Activated CD4-positive, alpha-beta T cell treated with anti-CD3 and anti-CD28 coated beads for 24 hours (primary cell): ENCODE data around the gene FLNA.

Experiments
- DNase-seq, 2 donors: peaks; one replicate each; pipeline ENCODE4 v3.0.0-alpha.2; 2020; ENCODE audit warnings: low read depth in 2 of 2

Gene FLNA

GRCh38 chrX:154378059-154378798, 3.8 kb upstream of the FLNA start:
- no peak for DNase-seq

- no peak for DNase-seq
Measured at GRCh38 chrX:154376774-154377173, 2.3 kb upstream of the FLNA start.

DNA sequence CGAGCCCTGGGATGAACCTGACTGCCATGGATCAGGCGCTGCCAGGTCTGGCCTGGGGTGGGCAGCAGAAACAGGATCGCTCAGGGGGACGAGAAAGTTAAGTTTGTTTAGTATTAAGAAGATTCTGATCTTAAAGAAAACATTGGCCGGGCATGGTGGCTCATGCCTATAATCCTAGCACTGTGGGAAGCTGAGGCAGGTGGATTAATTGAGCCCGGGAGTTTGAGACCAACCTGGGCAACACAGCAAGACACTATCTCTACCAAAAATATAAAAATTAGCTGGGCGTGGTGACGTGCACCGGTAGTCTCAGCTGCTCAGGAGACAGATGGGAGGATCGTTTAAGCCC, 696 bp upstream of the FLNA start:
- DNase-seq, result no peak

DNA sequence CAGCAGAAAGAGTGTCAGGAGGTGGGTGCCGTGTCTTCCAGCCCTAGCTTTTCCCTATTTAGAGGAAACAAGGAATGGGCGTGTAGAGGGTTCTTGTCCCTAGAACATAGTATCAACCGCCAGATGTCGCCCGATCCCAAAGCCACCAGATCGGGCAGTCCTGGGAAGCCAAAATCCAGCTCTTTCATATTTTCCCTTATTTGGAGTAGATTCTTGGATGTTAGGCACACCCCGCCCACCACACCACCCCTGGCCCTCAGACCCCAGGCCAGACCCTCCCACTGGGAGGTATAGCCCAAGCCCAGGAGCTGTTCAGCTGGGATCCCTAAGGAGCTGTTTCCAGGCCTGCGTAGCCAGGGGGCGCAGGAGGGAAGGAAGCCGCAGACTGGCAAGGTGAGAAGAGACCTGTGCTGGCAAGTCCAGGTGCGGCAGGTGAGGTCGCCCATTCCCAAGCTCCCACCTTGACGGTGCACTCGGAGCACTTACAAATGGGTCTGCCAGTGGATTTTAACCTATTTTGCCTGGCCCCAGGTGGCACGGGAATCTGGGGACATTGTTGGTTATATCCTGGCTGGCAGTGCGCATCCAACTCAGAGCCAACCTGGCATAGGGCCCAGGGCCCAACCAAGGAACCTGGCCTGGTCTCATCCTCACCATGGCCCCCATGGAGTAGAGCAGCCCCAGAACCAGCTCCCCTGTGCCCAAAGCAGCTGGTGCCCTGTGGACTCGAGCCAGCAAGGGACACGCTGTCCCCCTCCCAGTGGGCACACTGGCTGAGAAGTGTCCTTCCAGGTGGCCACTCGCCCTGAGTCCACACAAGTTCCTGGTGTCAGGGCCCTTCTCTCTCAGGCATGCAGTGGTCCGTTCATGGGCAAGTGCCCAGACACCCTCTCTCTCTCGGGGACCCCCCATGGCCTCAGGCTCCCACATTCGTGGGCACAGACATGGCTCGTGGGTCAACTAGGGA, 811 bp downstream of the FLNA start:
- no peak for DNase-seq

- DNase-seq, result no peak
Measured at GRCh38 chrX:154372612-154373022, 1.8 kb downstream of the FLNA start.

GRCh38 chrX:154371789-154372300, 2.6 kb downstream of the FLNA start:
- no peak for DNase-seq

DNA sequence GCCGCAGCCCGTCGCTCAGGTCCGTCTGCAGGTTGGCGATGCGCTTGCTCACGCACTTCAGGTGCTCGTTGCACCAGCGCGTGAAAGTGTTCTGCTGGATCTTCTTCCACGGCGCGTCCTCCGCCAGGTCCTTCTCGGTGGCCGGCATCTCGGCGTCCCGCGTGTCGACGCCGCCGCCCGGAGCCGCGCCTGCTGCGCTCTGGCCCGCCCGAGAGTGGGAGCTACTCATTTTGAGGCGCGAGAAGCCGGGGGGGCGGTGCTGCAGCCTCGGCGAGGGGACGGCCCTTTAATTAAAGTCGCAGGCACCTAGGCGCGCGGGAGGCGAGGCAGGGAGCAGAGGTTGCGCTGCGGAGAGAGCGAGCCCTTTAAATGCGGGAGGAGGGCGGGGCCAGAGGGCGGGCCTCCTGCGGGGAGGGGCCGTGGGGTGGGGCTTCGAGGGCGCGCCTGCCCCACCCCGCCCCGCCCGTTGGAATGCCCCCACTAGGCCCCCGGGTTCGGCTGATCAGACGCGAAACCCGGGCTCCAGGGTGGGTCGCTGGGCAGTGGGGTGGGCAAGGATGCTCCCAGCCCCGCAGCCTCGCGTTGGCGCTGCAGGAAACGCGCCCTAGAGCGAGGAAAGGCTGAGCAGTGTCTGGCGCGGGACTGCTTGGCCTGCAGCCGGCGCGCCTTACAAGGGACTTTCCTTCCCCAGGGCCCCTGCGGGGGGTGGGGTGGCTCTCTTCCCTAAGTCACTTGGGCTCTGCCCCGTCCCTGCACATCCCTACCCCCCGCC, 3.2 kb downstream of the FLNA start:
- peak; percentile 85 to 87 for DNase-seq

GRCh38 chrX:154370300-154371016, 4.0 kb downstream of the FLNA start:
- DNase-seq, result no peak

GRCh38 chrX:154369449-154370299, 4.8 kb downstream of the FLNA start:
- peak in 1 of 2 donors; percentile 45 for DNase-seq

DNA sequence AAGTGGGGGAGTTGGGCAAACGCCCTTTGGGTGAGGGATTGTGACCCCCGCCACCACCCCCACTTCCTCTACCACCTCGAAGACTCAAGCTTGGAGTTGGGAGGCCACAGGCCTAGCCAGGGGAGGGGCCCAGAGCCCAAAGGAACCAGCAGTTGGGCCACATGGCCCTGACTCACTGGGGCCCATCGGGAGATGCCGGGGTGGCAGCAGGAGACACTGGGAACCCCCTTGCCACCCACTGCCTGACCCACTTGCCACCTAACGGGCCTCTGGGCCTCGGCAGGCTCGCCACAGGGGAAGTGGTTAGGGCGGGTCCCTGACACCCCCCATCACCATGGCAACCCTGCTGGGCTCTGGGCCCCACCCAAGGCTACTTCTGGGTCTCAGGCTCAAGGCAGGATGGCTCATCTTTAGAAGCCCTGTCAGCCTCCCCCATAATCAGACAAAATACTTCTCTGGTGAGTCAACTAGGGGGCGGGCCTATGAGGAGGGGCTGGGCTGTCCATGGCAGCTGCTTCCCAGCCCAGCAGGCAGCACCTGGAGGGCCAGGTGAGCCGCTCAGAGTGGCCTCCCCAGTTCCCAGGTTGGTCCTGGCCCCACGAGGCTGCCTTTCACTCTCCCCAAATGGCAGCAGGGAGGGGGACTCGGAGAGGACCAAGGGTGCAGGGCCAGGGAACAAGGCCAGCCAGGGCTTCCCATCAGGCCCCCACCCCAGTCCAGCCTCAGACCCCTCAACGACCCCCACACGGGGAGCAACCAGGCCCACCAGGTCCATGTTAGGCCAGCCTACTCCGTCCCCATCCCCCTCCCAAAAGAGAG, 5.6 kb downstream of the FLNA start:
- peak; percentile 80 to 83 for DNase-seq

GRCh38 chrX:154367474-154368308, 6.7 kb downstream of the FLNA start:
- no peak for DNase-seq

- DNase-seq, result no peak
Measured at GRCh38 chrX:154366666-154367055, 7.8 kb downstream of the FLNA start.

- no peak for DNase-seq
Measured at GRCh38 chrX:154365997-154366665, 8.3 kb downstream of the FLNA start.

DNA sequence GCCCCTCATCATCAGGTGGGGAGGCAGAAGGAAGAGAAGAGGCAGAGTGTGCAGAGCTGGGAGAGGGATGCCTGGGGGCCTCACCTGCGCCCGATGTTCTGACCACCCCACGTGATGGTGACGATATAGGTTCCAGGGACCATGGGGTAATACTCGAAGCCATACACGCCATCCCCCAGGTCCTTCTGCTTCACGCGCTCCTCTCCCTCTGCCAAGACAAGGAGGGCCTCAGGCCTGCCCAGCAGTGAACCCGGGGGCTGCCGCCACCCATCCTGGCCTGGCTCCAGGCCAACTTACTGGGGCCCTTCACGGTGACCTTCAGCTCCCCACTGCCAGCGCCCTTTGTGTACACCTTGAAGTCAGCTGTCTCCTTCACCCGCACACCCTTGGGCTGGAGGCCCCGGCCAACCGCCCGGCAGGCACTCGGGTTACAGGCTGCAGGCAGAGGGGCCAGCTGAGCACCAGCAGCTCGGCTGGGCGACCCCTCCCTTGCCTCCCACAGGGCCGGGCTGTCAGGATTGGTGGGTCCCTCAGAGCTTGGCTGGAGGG, 9.3 kb downstream of the FLNA start:
- DNase-seq, result no peak

DNA sequence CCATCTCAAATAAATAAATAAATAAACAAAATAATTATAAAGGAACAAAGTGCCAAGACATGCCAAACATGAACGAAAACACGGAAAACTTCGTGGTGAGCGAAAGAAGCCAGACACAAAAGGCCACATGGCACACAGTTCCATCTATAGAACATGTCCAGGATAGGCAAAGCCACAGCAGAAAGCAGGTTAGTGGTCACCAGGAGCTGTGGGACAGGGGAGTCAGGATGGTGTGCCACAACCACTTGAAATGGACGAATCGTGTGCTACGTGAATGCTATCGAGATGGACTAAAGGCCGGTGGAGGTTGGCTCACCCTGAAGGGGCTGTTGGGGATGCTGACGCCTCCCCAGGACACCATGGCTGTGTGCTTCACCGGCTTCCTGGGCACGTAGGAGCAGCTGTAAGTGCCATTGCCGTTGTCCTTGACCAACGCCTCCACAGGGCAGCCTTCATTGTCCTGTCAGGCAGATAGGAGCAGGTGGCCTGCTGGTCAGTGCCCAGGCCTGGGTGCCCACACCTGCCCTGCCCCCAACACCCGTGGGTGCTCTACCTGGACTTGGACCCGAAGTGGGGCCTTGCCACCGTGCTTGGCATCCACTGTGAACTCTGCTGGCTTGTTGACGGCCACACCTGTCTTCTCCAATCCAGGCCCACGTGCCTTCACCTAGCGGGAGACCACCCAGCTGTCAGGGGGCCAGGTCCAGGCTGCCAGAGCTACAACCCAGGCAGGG, 10.6 kb downstream of the FLNA start:
- DNase-seq, result no peak

DNA sequence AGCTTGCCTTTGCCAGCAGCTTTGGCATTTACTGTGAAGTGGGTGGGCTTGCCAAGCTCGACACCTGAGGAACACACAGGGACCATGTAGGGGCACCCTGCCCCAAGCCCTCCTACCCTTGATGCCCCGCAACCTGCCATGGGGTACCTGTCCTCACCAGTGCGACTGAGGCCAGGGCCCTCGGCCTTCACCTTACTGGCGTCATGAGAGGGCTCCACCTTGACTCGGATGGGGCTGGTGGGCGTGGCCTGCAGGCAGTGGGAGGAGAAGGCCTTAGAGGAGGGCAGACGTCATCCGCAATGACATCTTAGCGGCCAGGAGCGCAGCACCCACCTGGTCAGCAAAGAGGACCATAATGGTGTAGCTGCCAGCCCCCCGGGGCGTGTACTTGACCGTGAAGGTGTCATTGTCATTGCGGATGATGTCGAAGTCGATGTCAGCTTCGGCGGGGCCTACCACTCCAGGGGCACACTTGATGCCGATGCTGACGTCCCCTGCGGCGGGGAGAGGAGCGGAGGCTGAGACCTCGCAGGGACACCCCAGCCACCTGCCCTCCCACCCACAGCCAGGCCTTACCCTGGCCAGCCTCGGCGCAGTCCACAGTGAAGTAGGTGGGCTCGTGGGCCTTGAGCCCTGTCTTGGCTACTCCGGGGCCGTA, 12.2 kb downstream of the FLNA start:
- DNase-seq, result no peak
